Measurements from ENCODE around the gene SEPTIN5.

DNA sequence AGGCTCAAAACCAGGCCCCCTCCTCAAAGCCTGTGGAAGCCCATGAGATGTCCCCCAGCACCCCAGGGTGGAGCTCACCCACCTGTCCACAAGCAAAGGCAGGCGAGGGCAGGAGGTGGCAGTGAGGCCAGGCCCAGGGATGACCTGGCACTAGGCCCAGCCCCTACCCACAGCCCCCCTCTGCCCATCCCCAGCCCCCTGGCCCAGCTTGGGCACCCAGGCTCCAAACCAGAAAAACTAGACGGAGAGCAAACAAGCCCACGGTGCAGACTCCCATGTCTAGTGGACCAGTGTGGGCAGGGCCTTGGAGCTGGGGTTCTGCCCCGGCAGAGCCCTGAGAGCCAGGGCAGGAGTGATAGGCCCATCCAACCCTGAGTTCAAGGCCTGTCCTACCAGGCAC, 29.3 kb downstream of the SEPTIN5 start:
- no peak for TF ChIP-seq CTCF (IDR thresholded peaks at IDR 0.05)
- no peak for TF ChIP-seq POLR2A (IDR thresholded peaks at IDR 0.05)
